Measurements from ENCODE around the gene FRMPD1.

DNA sequence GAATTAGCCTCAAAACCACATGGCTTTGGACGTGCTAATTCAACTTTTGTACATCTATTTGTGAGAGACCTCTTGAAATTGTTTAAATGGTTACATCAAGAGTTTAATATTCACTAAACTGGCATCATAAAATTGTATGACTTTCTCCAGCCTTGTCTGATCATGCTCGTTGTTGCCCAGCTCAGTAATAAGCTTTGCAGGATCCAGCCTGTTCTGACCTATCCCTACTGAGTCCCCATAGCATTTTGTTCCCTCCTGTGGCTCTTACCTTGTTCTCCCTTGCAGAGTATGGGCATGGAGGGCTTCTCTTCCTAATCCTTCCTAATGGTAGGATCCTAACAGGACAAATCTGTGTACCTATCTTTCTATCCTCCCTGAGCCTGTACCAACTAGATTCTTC lies 127.8 kb downstream of the FRMPD1 start:
- TF ChIP-seq POLR2A (IDR thresholded peaks at IDR 0.05): no peak
- TF ChIP-seq, protein P1, sequence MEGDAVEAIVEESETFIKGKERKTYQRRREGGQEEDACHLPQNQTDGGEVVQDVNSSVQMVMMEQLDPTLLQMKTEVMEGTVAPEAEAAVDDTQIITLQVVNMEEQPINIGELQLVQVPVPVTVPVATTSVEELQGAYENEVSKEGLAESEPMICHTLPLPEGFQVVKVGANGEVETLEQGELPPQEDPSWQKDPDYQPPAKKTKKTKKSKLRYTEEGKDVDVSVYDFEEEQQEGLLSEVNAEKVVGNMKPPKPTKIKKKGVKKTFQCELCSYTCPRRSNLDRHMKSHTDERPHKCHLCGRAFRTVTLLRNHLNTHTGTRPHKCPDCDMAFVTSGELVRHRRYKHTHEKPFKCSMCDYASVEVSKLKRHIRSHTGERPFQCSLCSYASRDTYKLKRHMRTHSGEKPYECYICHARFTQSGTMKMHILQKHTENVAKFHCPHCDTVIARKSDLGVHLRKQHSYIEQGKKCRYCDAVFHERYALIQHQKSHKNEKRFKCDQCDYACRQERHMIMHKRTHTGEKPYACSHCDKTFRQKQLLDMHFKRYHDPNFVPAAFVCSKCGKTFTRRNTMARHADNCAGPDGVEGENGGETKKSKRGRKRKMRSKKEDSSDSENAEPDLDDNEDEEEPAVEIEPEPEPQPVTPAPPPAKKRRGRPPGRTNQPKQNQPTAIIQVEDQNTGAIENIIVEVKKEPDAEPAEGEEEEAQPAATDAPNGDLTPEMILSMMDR (IDR thresholded peaks at IDR 0.05): no peak
